BJ (cell line): Measurements from ENCODE around the gene MPZL1. TPM values are rescaled to one million over a fixed set of nuclear protein-coding genes. Genes with fewer than 3 reads are reported as not detected.
"Not testable (repeated sequence)": the region's sequence is repeated elsewhere in the genome, so short reads cannot be mapped to it uniquely, and the experiment has no call there.

ENCODE experiments used
- CTCF ChIA-PET: fragments of 350-600 bp; formaldehyde crosslinking; extraction: SDS; loops from one replicate; lab custom pipeline; 2021; ENCODE audit warnings: antibody characterized with exemption, inconsistent platforms; lab: Yijun Ruan, JAX
- POLR2A ChIA-PET: fragments of 300-600 bp; sonication (Branson Sonifier 250); formaldehyde crosslinking; extraction: SDS; loops from one replicate; lab custom pipeline; 2021; ENCODE audit warnings: antibody characterized with exemption; lab: Charles Lee
- DNase-seq: peaks from one replicate; pipeline ENCODE4 v3.0.0-alpha.2; 2011; ENCODE audit warnings: low read depth
- H3K27me3 ChIP-seq: 2 replicates; pipeline ENCODE4 v1.6.0; 2011; ENCODE audit warnings: low read length; ENCODE audit not compliant: control insufficient read depth, insufficient read depth
- H3K36me3 ChIP-seq: 2 replicates; pipeline ENCODE4 v1.5.1; 2011; ENCODE audit warnings: low read length; ENCODE audit not compliant: control insufficient read depth, insufficient read depth
- H3K4me3 ChIP-seq: 2 replicates; pipeline ENCODE4 v1.5.1; 2011; ENCODE audit warnings: low read depth, mild to moderate bottlenecking, control low read depth, low read length
- polyA plus RNA-seq: library from polyadenylated mRNA; depleted of rRNA; stranded (reverse); fragments of >200 nt; gene quantifications from 2 replicates; pipeline ENCODE4 v1.2.3, GENCODE V29; 2011
- TF ChIP-seq, protein P1 (sequence below): IDR thresholded peaks from 2 replicates; pipeline ENCODE4 v1.5.1; 2011; ENCODE audit warnings: low read depth, mild to moderate bottlenecking, control low read depth, inconsistent platforms, low read length, moderate library complexity; ENCODE audit not compliant: insufficient read depth

MPZL1 gene
- polyA plus RNA-seq, 1 experiment = 79.1 TPM

DNA sequence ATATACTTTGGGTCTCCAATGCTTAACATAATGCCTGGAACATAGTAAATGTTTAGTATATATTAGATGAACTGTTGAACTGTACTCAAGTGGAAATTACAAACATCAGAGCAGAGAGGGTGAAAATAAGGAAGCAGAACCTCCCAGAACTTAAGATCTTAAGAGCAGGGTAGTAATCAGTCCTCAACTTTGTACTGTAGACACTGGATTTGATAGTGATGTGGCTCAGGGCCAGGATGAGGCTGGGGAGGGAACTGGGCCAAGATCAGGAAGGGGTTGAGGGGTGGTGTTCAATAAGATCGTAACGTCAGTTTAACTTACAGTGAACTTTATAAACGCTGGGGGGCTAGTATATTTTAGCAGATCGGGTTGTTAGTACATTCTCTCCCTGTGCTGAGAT lies 15.4 kb downstream of the MPZL1 start:
- CTCF ChIA-PET = interaction anchor here (1.2 kb wide), 1 partner anchor 10 kb away, joined by 3 read pairs; no protein-coding TSS in a partner anchor
- TF ChIP-seq, protein P1, sequence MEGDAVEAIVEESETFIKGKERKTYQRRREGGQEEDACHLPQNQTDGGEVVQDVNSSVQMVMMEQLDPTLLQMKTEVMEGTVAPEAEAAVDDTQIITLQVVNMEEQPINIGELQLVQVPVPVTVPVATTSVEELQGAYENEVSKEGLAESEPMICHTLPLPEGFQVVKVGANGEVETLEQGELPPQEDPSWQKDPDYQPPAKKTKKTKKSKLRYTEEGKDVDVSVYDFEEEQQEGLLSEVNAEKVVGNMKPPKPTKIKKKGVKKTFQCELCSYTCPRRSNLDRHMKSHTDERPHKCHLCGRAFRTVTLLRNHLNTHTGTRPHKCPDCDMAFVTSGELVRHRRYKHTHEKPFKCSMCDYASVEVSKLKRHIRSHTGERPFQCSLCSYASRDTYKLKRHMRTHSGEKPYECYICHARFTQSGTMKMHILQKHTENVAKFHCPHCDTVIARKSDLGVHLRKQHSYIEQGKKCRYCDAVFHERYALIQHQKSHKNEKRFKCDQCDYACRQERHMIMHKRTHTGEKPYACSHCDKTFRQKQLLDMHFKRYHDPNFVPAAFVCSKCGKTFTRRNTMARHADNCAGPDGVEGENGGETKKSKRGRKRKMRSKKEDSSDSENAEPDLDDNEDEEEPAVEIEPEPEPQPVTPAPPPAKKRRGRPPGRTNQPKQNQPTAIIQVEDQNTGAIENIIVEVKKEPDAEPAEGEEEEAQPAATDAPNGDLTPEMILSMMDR = no peak
- peaks cover 1% of the 10 kb centered on the region; the same call in 1 of the 2 replicates for H3K36me3 ChIP-seq
- no peak for DNase-seq
- no peak overlapping the region for H3K4me3 ChIP-seq
- H3K27me3 ChIP-seq = no peaks in the 10 kb centered on the region
- POLR2A ChIA-PET = no interaction called here

DNA sequence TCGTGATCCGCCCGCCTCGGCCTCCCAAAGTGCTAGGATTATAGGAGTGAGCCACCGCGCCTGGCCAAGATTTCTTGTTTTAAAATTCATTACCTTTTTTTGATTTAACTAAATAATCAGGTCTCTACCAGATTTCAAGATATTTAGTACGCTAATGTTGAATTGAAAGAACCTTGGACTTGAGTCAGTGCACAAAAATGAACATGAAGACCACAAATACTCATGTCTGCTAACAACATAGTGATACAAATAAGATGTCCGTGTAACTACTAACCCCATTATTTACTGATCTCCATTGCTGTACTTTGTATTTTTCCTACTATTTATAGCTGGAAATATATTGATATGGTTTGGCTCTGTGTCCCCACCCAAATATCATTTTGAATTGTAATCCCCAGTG lies 16.4 kb downstream of the MPZL1 start:
- ChIA-PET POLR2A (no interaction called here), CTCF (interaction anchor here (0.6 kb wide), 1 partner anchor 9 kb away, joined by 3 read pairs; no protein-coding TSS in a partner anchor)
- H3K27me3 ChIP-seq = no peaks in the 10 kb centered on the region
- TF ChIP-seq, protein P1 = no peak
- DNase-seq = no peak
- no peak overlapping the region for H3K4me3 ChIP-seq
- H3K36me3 ChIP-seq = peaks cover 1% of the 10 kb centered on the region; the same call in 1 of the 2 replicates

DNA sequence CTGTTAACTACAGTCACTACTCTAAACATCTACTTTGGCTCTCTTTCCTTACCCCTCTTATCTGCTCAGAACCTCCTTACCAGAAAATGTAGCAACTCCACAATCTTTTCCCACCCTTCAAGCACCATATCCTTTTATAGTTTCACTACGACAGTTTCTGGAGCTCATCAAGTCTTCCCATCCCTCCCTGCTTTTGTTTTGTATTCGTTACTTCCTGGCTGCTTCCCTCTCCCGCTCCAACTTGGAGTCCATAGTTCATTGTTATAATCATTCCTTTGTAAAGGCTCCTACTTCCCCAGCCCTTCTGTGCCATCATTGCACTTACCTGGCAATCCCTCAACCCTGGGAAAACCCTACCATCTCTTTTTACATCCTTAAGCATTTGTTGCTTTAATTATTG lies 18.0 kb downstream of the MPZL1 start:
- no peak for DNase-seq
- Histone ChIP-seq H3K36me3 (no peaks in the 10 kb centered on the region), H3K27me3 (no peaks in the 10 kb centered on the region), H3K4me3 (no peak overlapping the region)
- POLR2A ChIA-PET = no interaction called here
- CTCF ChIA-PET = no interaction called here
- TF ChIP-seq, protein P1 = no peak

DNA sequence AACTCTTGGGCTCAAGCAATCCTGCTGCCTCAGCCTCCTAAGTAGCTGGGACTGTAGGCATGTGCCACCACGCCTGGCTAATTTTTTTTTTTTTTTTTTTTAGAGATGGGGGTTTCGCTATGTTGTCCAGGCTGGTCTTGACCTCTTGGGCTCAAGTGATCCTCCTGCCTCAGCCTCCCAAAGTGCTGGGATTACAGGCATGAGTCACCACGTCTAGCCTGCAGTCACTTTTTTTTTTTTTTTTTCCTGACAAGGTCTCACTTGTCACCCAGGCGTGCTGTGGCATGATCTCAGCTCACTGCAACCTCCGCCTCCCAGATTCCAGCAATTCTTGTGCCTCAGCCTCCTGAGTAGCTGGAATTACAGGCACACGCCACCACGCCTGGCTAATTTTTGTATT lies 19.3 kb downstream of the MPZL1 start:
- CTCF ChIA-PET = interaction anchor here (1.0 kb wide), 1 partner anchor 240 kb away, joined by 3 read pairs; no protein-coding TSS in a partner anchor
- POLR2A ChIA-PET = not testable (repeated sequence)

DNA sequence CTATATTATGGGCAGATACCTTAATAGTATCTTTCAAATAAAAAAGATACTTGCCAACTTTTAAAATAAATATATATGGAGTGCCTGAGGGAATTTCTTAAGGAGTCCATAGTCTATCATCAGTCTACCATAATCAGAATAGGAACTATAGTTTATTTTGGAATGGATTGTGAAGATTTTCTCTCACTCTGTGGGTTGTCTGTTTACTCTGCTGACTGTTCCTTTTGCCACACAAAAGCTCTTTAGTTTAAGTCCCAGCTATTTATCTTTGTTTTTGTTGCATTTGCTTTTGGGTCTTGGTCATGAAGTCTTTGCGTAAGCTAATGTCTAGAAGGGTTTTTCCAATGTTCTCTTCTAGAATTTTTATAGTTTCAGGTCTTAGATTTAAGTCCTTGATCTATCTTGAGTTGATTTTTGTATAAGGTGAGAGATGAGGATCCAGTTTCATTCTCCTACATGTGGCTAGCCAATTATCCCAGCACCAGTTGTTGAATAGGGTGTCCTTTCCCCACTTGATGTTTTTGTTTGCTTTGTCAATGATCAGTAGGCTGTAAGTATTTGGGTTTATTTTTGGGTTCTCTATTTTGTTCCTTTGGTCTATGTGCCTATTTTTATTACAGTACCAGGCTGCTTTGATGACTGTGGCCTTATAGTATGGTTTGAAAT lies 20.7 kb downstream of the MPZL1 start:
- DNase-seq, POLR2A ChIA-PET, H3K36me3 ChIP-seq, CTCF ChIA-PET, H3K4me3 ChIP-seq, H3K27me3 ChIP-seq: not testable (repeated sequence)

More for the DNA sequence above, 19.3 kb downstream of the MPZL1 start:
- H3K36me3 ChIP-seq, DNase-seq, H3K4me3 ChIP-seq, H3K27me3 ChIP-seq: not testable (repeated sequence)

DNA sequence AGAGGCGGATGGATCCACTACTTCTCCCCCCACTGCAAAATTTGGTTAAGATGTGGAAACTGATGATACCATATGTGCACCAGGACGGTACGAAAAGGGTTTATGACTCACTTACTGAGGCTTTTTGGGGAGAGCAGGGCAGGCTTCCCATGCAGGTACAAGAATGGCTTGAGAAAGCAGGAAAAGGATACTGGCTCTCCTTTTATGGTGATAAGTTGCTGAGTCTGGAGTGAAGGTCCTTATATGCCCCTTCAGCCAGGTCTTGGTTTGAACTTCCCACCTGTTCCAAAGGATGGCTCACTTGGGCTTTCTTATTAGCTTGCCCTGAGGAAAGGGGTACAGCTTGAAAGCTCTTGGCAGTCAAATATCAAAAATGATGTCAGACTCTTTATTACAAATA lies 23.1 kb downstream of the MPZL1 start:
- H3K27me3 ChIP-seq = no peaks in the 10 kb centered on the region
- no peak overlapping the region for H3K4me3 ChIP-seq
- TF ChIP-seq, protein P1 = no peak
- no peaks in the 10 kb centered on the region for H3K36me3 ChIP-seq
- CTCF ChIA-PET = no interaction called here
- POLR2A ChIA-PET = no interaction called here
- no peak for DNase-seq
